Astrocyte of the spinal cord (primary cell): ENCODE measurements around the gene EFHB.
"Not testable (repeated sequence)": the region's sequence is repeated elsewhere in the genome, so short reads cannot be mapped to it uniquely, and the experiment has no call there.

ENCODE experiments used
- DNase-seq: peaks from one replicate; pipeline ENCODE4 v3.0.0; 2011; ENCODE audit warnings: low read depth, low spot score
- H3K4me3 ChIP-seq: 2 replicates; pipeline ENCODE4 v1.5.1; 2011; ENCODE audit warnings: low read depth, mild to moderate bottlenecking, low read length, moderate library complexity
- in situ Hi-C: cut with HindIII; loops from 2 replicates; pipeline ENCODE4 v1.10.0; 2017; ENCODE audit warnings: low sequenced_read_pairs
- TF ChIP-seq, protein P1 (sequence below): IDR thresholded peaks from 2 replicates; pipeline ENCODE4 v1.5.1; 2012; ENCODE audit warnings: low read depth, mild to moderate bottlenecking, low read length, inconsistent platforms

EFHB gene

GRCh38 chr3:19907523-19907922 lies 26.5 kb downstream of the EFHB start:
- TF ChIP-seq, protein P1, sequence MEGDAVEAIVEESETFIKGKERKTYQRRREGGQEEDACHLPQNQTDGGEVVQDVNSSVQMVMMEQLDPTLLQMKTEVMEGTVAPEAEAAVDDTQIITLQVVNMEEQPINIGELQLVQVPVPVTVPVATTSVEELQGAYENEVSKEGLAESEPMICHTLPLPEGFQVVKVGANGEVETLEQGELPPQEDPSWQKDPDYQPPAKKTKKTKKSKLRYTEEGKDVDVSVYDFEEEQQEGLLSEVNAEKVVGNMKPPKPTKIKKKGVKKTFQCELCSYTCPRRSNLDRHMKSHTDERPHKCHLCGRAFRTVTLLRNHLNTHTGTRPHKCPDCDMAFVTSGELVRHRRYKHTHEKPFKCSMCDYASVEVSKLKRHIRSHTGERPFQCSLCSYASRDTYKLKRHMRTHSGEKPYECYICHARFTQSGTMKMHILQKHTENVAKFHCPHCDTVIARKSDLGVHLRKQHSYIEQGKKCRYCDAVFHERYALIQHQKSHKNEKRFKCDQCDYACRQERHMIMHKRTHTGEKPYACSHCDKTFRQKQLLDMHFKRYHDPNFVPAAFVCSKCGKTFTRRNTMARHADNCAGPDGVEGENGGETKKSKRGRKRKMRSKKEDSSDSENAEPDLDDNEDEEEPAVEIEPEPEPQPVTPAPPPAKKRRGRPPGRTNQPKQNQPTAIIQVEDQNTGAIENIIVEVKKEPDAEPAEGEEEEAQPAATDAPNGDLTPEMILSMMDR: no peak
- in situ Hi-C loops: no loop called here
- H3K4me3 ChIP-seq: no peak overlapping the region
- no peak for DNase-seq

- TF ChIP-seq, protein P1: no peak
- H3K4me3 ChIP-seq: no peak overlapping the region
- DNase-seq: no peak
- in situ Hi-C loops: no loop called here
Observed at GRCh38 chr3:19903649-19904048, 30.4 kb downstream of the EFHB start.

DNA sequence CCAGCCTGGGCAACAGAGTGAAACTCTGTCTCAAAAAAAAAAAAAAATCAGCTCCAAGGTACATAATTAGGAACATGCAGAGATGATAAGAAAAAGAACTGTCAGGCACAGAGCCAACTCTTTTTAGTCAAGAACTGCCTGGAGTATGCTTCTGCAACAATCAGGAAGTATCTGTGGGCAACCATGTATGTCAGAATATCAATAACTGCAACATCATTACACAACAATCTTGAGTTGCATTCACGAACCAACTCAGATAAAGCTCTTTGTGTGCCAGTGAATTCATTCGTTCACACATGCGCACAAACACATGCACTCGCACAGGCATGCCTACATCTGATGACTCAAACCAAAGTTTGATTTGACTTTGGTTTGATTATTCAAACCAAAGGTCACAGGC lies 32.1 kb downstream of the EFHB start:
- TF ChIP-seq, protein P1: no peak
- no peak for DNase-seq
- in situ Hi-C loops: no loop called here
- no peak overlapping the region for H3K4me3 ChIP-seq

DNA sequence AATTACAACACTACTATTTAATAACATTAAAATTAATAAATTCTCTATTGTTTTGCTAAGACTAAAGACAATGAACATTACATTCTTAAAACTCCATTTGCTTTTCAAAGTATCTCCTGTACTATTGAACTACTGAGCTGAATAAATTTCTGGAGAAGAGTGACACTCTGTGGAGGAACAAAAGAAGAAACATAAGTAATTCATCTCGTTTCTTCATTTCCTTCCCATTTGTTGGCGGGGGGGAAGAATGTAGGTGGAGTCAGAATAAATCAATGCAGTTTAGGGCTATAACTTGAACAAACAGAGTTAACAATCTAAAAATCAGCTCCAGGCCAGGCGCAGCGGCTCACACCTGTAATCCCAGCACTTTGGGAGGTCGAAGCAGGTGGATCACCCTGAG lies 32.7 kb downstream of the EFHB start:
- H3K4me3 ChIP-seq: no peak overlapping the region
- in situ Hi-C loops: no loop called here
- no peak for DNase-seq

DNA sequence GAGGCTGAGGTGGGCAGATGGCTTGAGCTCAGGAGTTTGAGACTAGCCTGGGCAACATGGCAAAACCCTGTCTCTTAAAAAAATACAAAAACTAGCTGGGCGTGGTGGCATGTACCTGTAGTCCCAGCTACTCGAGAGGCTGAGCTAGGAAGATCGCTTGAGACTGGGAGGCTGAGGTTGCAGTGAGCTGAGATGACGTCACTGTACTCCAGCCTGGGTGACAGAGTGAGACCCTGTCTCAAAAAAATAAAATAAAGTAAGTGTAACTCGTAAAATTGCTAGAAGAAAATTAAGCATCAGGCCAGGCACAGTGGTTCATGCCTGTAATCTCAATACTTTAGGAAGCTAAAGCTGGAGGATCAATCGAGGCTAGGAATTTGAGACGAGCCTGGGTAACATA lies 34.2 kb downstream of the EFHB start:
- in situ Hi-C loops, H3K4me3 ChIP-seq, DNase-seq: not testable (repeated sequence)

More for the DNA sequence above, 32.7 kb downstream of the EFHB start:
- TF ChIP-seq, protein P1: no peak

DNA sequence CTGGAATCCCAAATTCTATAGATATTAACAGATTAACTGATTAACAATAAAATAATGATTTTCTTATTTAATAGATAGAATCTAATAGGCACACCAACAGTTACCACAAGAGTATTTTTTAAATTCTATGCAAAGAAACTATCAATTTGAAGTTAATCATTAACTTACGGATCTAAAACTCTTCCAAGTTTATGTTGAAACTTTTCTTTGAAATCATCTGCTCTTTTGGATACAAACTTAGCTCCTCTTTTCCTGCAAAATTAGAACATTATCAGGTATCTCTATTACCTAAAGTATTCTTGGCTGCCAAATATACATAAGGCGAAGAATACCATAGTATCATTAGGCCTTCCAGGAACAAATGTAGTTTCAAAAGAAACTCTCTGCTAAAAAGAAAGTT lies 34.8 kb downstream of the EFHB start:
- H3K4me3 ChIP-seq: no peak overlapping the region
- in situ Hi-C loops: no loop called here
- TF ChIP-seq, protein P1: no peak
- no peak for DNase-seq

DNA sequence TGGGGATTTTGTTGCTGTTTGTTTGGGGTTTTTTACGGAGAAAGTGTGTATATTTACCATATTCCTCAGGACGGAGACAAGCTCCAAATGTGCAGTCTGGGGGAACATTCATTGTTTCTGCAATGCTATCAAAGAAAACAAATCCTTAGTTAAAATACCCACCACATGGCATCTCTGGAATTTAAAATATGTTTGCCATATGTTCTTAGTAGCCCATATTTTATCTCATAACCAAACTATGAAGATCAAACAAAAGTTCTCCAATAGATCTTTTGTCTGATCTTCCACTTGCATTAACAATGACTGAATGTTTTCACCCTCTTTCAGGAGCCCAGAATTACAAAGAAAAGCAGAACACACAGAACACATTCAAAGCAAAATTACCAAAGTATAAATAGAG lies 35.3 kb downstream of the EFHB start:
- H3K4me3 ChIP-seq: no peak overlapping the region
- DNase-seq: peak; percentile 24
- TF ChIP-seq, protein P1: no peak
- in situ Hi-C loops: no loop called here
